HepG2 (cell line): ENCODE measurements around the gene FHL5. TPM values are rescaled to one million over a fixed set of nuclear protein-coding genes. Genes with fewer than 3 reads are reported as not detected.

ENCODE experiments used
- ATAC-seq: fragments of 200-7000 bp; cut with Tn5 transposase; 3 replicates; pipeline ENCODE4 v1.9.1; 2020; ENCODE audit warnings: mild to moderate bottlenecking, moderate library complexity
- BruUV-seq: library from RNA; stranded (reverse); fragments of 400-500 nt; replicated peaks from 2 replicates; lab custom pipeline; 2021; lab: Mats Ljungman, UMichigan
- CTCF ChIA-PET: fragments of 300-600 bp; formaldehyde crosslinking; extraction: SDS; loops from one replicate; lab custom pipeline; 2021; ENCODE audit warnings: low total read pairs, inconsistent platforms, low intra/inter-chr PET ratio; lab: Yijun Ruan, JAX
- POLR2A ChIA-PET: fragments of 350-600 bp; sonication (Branson Sonifier 250); formaldehyde crosslinking; loops from one replicate; lab custom pipeline; 2020; ENCODE audit warnings: antibody characterized with exemption, inconsistent platforms; lab: Yijun Ruan, JAX
- DNase-seq: peaks from one replicate; pipeline ENCODE4 v3.0.0-alpha.2; 2015; ENCODE audit warnings: low spot score
- FAIRE-seq: peaks from 3 replicates; lab custom pipeline; 2011; peaks lifted over from hg19 to GRCh38; lab: Jason Lieb, UNC
- H2AFZ ChIP-seq: one replicate; pipeline ENCODE4 v1.6.1; 2011; ENCODE audit warnings: low read length, inconsistent platforms
- H3K27ac ChIP-seq: fragments of 300-600 bp; 3 replicates; pipeline ENCODE4 v1.8.0; 2011; ENCODE audit warnings: mixed run types, mild to moderate bottlenecking, mixed read lengths, low read length, inconsistent platforms; ENCODE audit not compliant: insufficient read depth; ENCODE audit errors: extremely low read length
- H3K27me3 ChIP-seq, 2 experiments: fragments of 200-600 bp in 1 of 2; 2 replicates in 1 of 2; 3 replicates in 1 of 2; pipeline versions ENCODE4 v1.6.0 to v1.8.0; 2011; ENCODE audit warnings: low read length in 2 of 2, mild to moderate bottlenecking in 2 of 2, moderate library complexity in 2 of 2, inconsistent platforms in 1 of 2; ENCODE audit not compliant: insufficient read depth in 2 of 2, control insufficient read depth in 1 of 2
- H3K36me3 ChIP-seq, 2 experiments: fragments of 200-600 bp in 1 of 2; replicated peaks in 1 of 2; 2 replicates in 1 of 2; 3 replicates in 1 of 2; pipeline versions ENCODE4 v1.5.1 to v1.8.0; 2011; ENCODE audit warnings: low read length in 2 of 2, inconsistent platforms in 1 of 2; ENCODE audit not compliant: insufficient read depth in 2 of 2, control insufficient read depth in 1 of 2
- H3K4me1 ChIP-seq: 2 replicates; pipeline ENCODE4 v1.5.1; 2012; ENCODE audit warnings: low read length, inconsistent platforms; ENCODE audit not compliant: insufficient read depth
- H3K4me2 ChIP-seq: 2 replicates; pipeline ENCODE4 v1.6.0; 2011; ENCODE audit warnings: low read depth, low read length, inconsistent platforms
- H3K4me3 ChIP-seq, 3 experiments: fragments of 200-600 bp in 1 of 3; sonication (generic), shearing (Covaris generic) in 1 of 3; replicated peaks in 1 of 3; 2 replicates each; pipeline ENCODE4 v1.5.1; 2011 to 2016; ENCODE audit warnings: low read length in 3 of 3, inconsistent platforms in 2 of 3, low read depth in 2 of 3, mild to moderate bottlenecking in 2 of 3, control low read depth in 1 of 3, mixed read lengths in 1 of 3; ENCODE audit not compliant: insufficient read depth in 1 of 3
- H3K79me2 ChIP-seq: one replicate; pipeline ENCODE4 v1.6.1; 2011; ENCODE audit warnings: low read length, inconsistent platforms; ENCODE audit not compliant: insufficient read depth
- H3K9ac ChIP-seq: 2 replicates; pipeline ENCODE4 v1.6.0; 2011; ENCODE audit warnings: mild to moderate bottlenecking, low read depth, low read length, inconsistent platforms; ENCODE audit not compliant: insufficient read depth
- H3K9me3 ChIP-seq: 2 replicates; pipeline ENCODE4 v1.5.1; 2012; ENCODE audit warnings: mild to moderate bottlenecking, low read length
- H4K20me1 ChIP-seq: 2 replicates; pipeline ENCODE4 v1.6.0; 2011; ENCODE audit warnings: inconsistent platforms, mild to moderate bottlenecking, low read length, moderate library complexity; ENCODE audit not compliant: insufficient read depth
- AGO1 ChIP-seq: fragments of 200-400 bp; formaldehyde crosslinking; IDR thresholded peaks from 2 replicates; pipeline ENCODE4 v1.6.1; 2017; ENCODE audit warnings: mild to moderate bottlenecking, low read depth, low read length, moderate library complexity; ENCODE audit not compliant: poor library complexity, severe bottlenecking
- DZIP1 ChIP-seq: sonication (generic); formaldehyde crosslinking; IDR thresholded peaks from 2 replicates; pipeline ENCODE4 v1.5.0; 2020; ENCODE audit warnings: mild to moderate bottlenecking, missing genetic modification reagents
- JUNB ChIP-seq: sonication (generic); formaldehyde crosslinking; IDR thresholded peaks from 2 replicates; pipeline ENCODE4 v1.8.0; 2022; ENCODE audit warnings: missing genetic modification reagents, mild to moderate bottlenecking, borderline replicate concordance
- NBN ChIP-seq: fragments of 450-650 bp; conservative IDR thresholded peaks from 2 replicates; pipeline ENCODE4 v1.6.1; 2017
- NFATC3 ChIP-seq: sonication (generic); formaldehyde crosslinking; IDR thresholded peaks from 2 replicates; pipeline ENCODE4 v1.5.1; 2020; ENCODE audit warnings: mild to moderate bottlenecking, missing genetic modification reagents
- NPAS2 ChIP-seq: sonication (generic); formaldehyde crosslinking; IDR thresholded peaks from 2 replicates; pipeline ENCODE4 v1.8.0; 2022; ENCODE audit warnings: mild to moderate bottlenecking, missing genetic modification reagents, borderline replicate concordance
- RFXANK ChIP-seq: IDR thresholded peaks from 2 replicates; pipeline ENCODE4 v1.6.1; 2016
- ZNF318 ChIP-seq: sonication (generic); formaldehyde crosslinking; IDR thresholded peaks from 2 replicates; pipeline ENCODE4 v1.4.0; 2020; ENCODE audit warnings: mild to moderate bottlenecking, missing genetic modification reagents
- ZNF331 ChIP-seq: sonication (generic); formaldehyde crosslinking; IDR thresholded peaks from 2 replicates; pipeline ENCODE4 v1.4.0; 2020; ENCODE audit warnings: missing genetic modification reagents
- ZNF576 ChIP-seq: sonication (generic); formaldehyde crosslinking; IDR thresholded peaks from 2 replicates; pipeline ENCODE4 v1.4.0; 2020; ENCODE audit warnings: mild to moderate bottlenecking, missing genetic modification reagents
- ZNF710 ChIP-seq: sonication (generic); formaldehyde crosslinking; IDR thresholded peaks from 2 replicates; pipeline ENCODE4 v1.5.0; 2020; ENCODE audit warnings: mild to moderate bottlenecking, missing genetic modification reagents, borderline replicate concordance
- WGBS: methylation state at CpG from one replicate; pipeline ENCODE4 v1.1.6; 2017; ENCODE audit warnings: low lambda C conversion rate; 5-methylcytosine and 5-hydroxymethylcytosine counted together
- in situ Hi-C: cut with HindIII; loops from 2 replicates; pipeline ENCODE4 v1.10.0; 2017; ENCODE audit warnings: low pct_unique_long_range_greater_than_20kb; ENCODE audit not compliant: extremely low pct_ligation_motif_present
- intact Hi-C: fragments of 100-400 bp; cut with micrococcal nuclease; formaldehyde crosslinking; loops from one replicate; pipeline ENCODE4 v1.10.0; 2022; ENCODE audit not compliant: unreplicated experiment
- polyA plus RNA-seq, 8 experiments: library from polyadenylated mRNA; depleted of rRNA in 3 of 8; stranded (reverse) in 7 of 8; unstranded in 1 of 8; fragments of >200 nt; fragmentation: Illumina TruSeq in 4 of 8; extraction: Trizol in 4 of 8; gene quantifications; 2 replicates each; pipeline versions ENCODE4 v1.2.1 to v1.2.3, GENCODE V29; 2011 to 2016; ENCODE audit warnings: low read depth in 4 of 8, missing spikeins in 1 of 8, mixed read lengths in 1 of 8; ENCODE audit not compliant: insufficient read depth in 1 of 8
- total RNA-seq, 5 experiments: library from RNA; depleted of rRNA; stranded (reverse); fragments of >200 nt; fragmentation: Illumina TruSeq; extraction: Trizol; gene quantifications; 2 replicates each; pipeline ENCODE4 v1.2.3, GENCODE V29; 2016; ENCODE audit warnings: low read depth in 1 of 5

FHL5 gene
- total and polyA plus RNA-seq, 2 of the 13 experiments (the other 11 are each of a cell fraction or from before 2014, with no cell fraction given) = not detected

- TF ChIP-seq ZNF318 (CRISPR knock-in tag) (no peak), NFATC3 (CRISPR knock-in tag) (no peak), JUNB (no peak), NPAS2 (CRISPR knock-in tag) (no peak), RFXANK (no peak), ZNF710 (CRISPR knock-in tag) (no peak), ZNF331 (CRISPR knock-in tag) (no peak), AGO1 (no peak), DZIP1 (CRISPR knock-in tag) (no peak), ZNF576 (no peak), NBN (no peak)
Measured at GRCh38 chr6:96656567-96656966, 93.6 kb downstream of the FHL5 start.

More at GRCh38 chr6:96656567-96656966, 93.6 kb downstream of the FHL5 start:
- 0% methylated on average over 1 of the region's 1 CpG for WGBS
- no peaks in the 10 kb centered on the region for H3K79me2 ChIP-seq
- H3K4me1 ChIP-seq = no peaks in the 10 kb centered on the region
- H3K4me3 ChIP-seq = no peak overlapping the region
- no peak overlapping the region for H2AFZ ChIP-seq
- in situ Hi-C loops (no loop called here), intact Hi-C loops (no loop called here)
- no peaks in the 10 kb centered on the region; a peak in 1 of 5 replicates for H3K27me3 ChIP-seq
- no TSS peak for BruUV-seq
- FAIRE-seq = no peak
- H3K36me3 ChIP-seq = no peaks in the 10 kb centered on the region
- POLR2A ChIA-PET = no interaction called here
- no peak overlapping the region for H3K4me2 ChIP-seq
- H3K9me3 ChIP-seq = no peaks in the 10 kb centered on the region
- DNase-seq = no peak
- no peak for ATAC-seq
- H4K20me1 ChIP-seq = no peaks in the 10 kb centered on the region
- no peak overlapping the region for H3K27ac ChIP-seq
- no peak overlapping the region for H3K9ac ChIP-seq
- CTCF ChIA-PET = no interaction called here
